DOHH2 (cell line): ENCODE data around the gene FOXO4.

ENCODE experiments used
- H3F3A ChIP-seq: fragments of 200-600 bp; sonication (generic), shearing (Covaris generic); 2 replicates; pipeline ENCODE4 v1.6.0; 2016; ENCODE audit warnings: antibody characterized with exemption, mild to moderate bottlenecking; ENCODE audit not compliant: control insufficient read depth, insufficient read depth
- H3K27ac ChIP-seq: fragments of 200-600 bp; sonication (generic); 2 replicates; pipeline ENCODE4 v1.5.1; 2014; ENCODE audit warnings: low read depth, mild to moderate bottlenecking, low read length, moderate library complexity
- H3K27me3 ChIP-seq: fragments of 200-600 bp; sonication (generic); 2 replicates; pipeline ENCODE4 v1.6.1; 2014; ENCODE audit warnings: mild to moderate bottlenecking, low read length, mixed read lengths; ENCODE audit not compliant: control insufficient read depth
- H3K36me3 ChIP-seq: fragments of 200-600 bp; sonication (generic); 2 replicates; pipeline ENCODE4 v1.6.1; 2014; ENCODE audit warnings: mild to moderate bottlenecking, low read length, moderate library complexity, mixed read lengths; ENCODE audit not compliant: control insufficient read depth
- H3K4me1 ChIP-seq: fragments of 200-600 bp; sonication (generic); 2 replicates; pipeline ENCODE4 v1.6.1; 2014; ENCODE audit warnings: mild to moderate bottlenecking, low read length, mixed read lengths; ENCODE audit not compliant: control insufficient read depth
- H3K4me2 ChIP-seq: fragments of 200-600 bp; sonication (generic); 2 replicates; pipeline ENCODE4 v1.6.0; 2014; ENCODE audit warnings: mild to moderate bottlenecking, low read length, moderate library complexity
- H3K4me3 ChIP-seq: fragments of 200-600 bp; sonication (generic); 2 replicates; pipeline ENCODE4 v1.5.1; 2014; ENCODE audit warnings: mild to moderate bottlenecking, low read length, mixed read lengths
- H3K79me2 ChIP-seq: fragments of 200-600 bp; sonication (generic); 2 replicates; pipeline ENCODE4 v1.6.1; 2014; ENCODE audit warnings: mild to moderate bottlenecking, low read length, mixed read lengths; ENCODE audit not compliant: control insufficient read depth
- H3K9me2 ChIP-seq: fragments of 200-600 bp; sonication (generic); replicated peaks from 2 replicates; pipeline ENCODE4 v1.6.1; 2014; ENCODE audit warnings: mild to moderate bottlenecking, low read length, mixed read lengths; ENCODE audit not compliant: control insufficient read depth
- H3K9me3 ChIP-seq: fragments of 200-600 bp; sonication (generic); 2 replicates; pipeline ENCODE4 v1.6.1; 2014; ENCODE audit warnings: antibody characterized with exemption, low read length, mixed read lengths; ENCODE audit not compliant: control insufficient read depth, insufficient read depth
- H4K20me1 ChIP-seq: fragments of 200-600 bp; sonication (generic); 2 replicates; pipeline ENCODE4 v1.6.0; 2014; ENCODE audit warnings: low read depth, mild to moderate bottlenecking, antibody characterized with exemption, low read length, moderate library complexity; ENCODE audit not compliant: control insufficient read depth, insufficient read depth
- CTCF ChIP-seq: fragments of 200-600 bp; sonication (generic); IDR thresholded peaks from one replicate; pipeline ENCODE4 v1.5.1; 2014; ENCODE audit warnings: antibody characterized with exemption, mild to moderate bottlenecking, low read depth, low read length; ENCODE audit not compliant: poor library complexity, severe bottlenecking
- EZH2phosphoT487 ChIP-seq: fragments of 200-600 bp; sonication (generic); IDR thresholded peaks from 2 replicates; pipeline ENCODE4 v1.6.1; 2017; ENCODE audit warnings: borderline replicate concordance, mild to moderate bottlenecking, antibody characterized with exemption, low read length, moderate library complexity, mixed read lengths

The FOXO4 gene

GRCh38 chrX:71118985-71119535, 23.4 kb downstream of the FOXO4 start:
- Histone ChIP-seq H3F3A (no peaks in the 10 kb centered on the region), H3K27me3 (no peaks in the 10 kb centered on the region), H3K79me2 (no peaks in the 10 kb centered on the region), H3K27ac (no peak overlapping the region), H3K9me2 (no peaks in the 10 kb centered on the region), H3K4me3 (peak overlapping the region; percentile 81), H3K36me3 (peaks cover 30% of the 10 kb centered on the region), H4K20me1 (no peaks in the 10 kb centered on the region), H3K4me2 (peak overlapping the region; percentile 77), H3K4me1 (peaks cover 11% of the 10 kb centered on the region), H3K9me3 (no peaks in the 10 kb centered on the region)
- TF ChIP-seq CTCF, result no peak
- no peak for TF ChIP-seq EZH2phosphoT487

- no peaks in the 10 kb centered on the region for H3K4me1 ChIP-seq
- no peak overlapping the region for H3K4me2 ChIP-seq
- H3K27me3 ChIP-seq, result no peaks in the 10 kb centered on the region
- no peaks in the 10 kb centered on the region for H3F3A ChIP-seq
- no peaks in the 10 kb centered on the region for H3K9me2 ChIP-seq
- no peaks in the 10 kb centered on the region for H4K20me1 ChIP-seq
- no peaks in the 10 kb centered on the region for H3K9me3 ChIP-seq
- no peak overlapping the region for H3K4me3 ChIP-seq
- no peak for TF ChIP-seq EZH2phosphoT487
- TF ChIP-seq CTCF, result no peak
- H3K27ac ChIP-seq, result no peak overlapping the region
- peaks cover 48% of the 10 kb centered on the region for H3K36me3 ChIP-seq
- H3K79me2 ChIP-seq, result no peaks in the 10 kb centered on the region
Observed at GRCh38 chrX:71128166-71128833, 32.6 kb downstream of the FOXO4 start.

GRCh38 chrX:71128915-71129765, 33.5 kb downstream of the FOXO4 start:
- peaks cover 41% of the 10 kb centered on the region for H3K36me3 ChIP-seq

More at GRCh38 chrX:71128915-71129765, 33.5 kb downstream of the FOXO4 start:
- H3K4me3 ChIP-seq, result no peak overlapping the region
- TF ChIP-seq EZH2phosphoT487, result no peak
- peak; percentile 81 for TF ChIP-seq CTCF
- no peak overlapping the region for H3K4me2 ChIP-seq
- H3K27ac ChIP-seq, result no peak overlapping the region
- H3F3A ChIP-seq, result no peaks in the 10 kb centered on the region
- H4K20me1 ChIP-seq, result no peaks in the 10 kb centered on the region
- no peaks in the 10 kb centered on the region for H3K9me2 ChIP-seq
- no peaks in the 10 kb centered on the region for H3K79me2 ChIP-seq
- no peaks in the 10 kb centered on the region for H3K9me3 ChIP-seq
- H3K27me3 ChIP-seq, result no peaks in the 10 kb centered on the region
- H3K4me1 ChIP-seq, result no peaks in the 10 kb centered on the region
